PC-3 (cell line): ENCODE measurements around the gene DNM1. TPM values are rescaled to one million over a fixed set of nuclear protein-coding genes. Genes with fewer than 3 reads are reported as not detected.

Experiments used
- ATAC-seq: fragments of 200-7000 bp; cut with Tn5 transposase; 2 replicates; pipeline ENCODE4 v1.9.1; 2020; ENCODE audit warnings: mild to moderate bottlenecking, moderate library complexity
- BruUV-seq: library from RNA; stranded (reverse); fragments of 400-500 nt; replicated peaks from 2 replicates; lab custom pipeline; 2021; lab: Mats Ljungman, UMichigan
- CTCF ChIA-PET: fragments of 300-600 bp; sonication (Branson Sonifier 250); formaldehyde crosslinking; loops from one replicate; lab custom pipeline; 2022; ENCODE audit warnings: antibody characterized with exemption; lab: Charles Lee
- POLR2A ChIA-PET: fragments of 300-600 bp; sonication (Branson Sonifier 250); formaldehyde crosslinking; loops from one replicate; lab custom pipeline; 2022; ENCODE audit warnings: antibody characterized with exemption; ENCODE audit not compliant: unreplicated experiment; lab: Charles Lee
- DNase-seq: peaks from one replicate; pipeline ENCODE4 v3.0.0-alpha.2; 2015
- H2AFZ ChIP-seq: fragments of 300-600 bp; sonication (generic); 2 replicates; pipeline ENCODE4 v1.6.0; 2016; ENCODE audit warnings: antibody characterized with exemption, low read length
- H3F3A ChIP-seq: fragments of 300-600 bp; sonication (generic); one replicate; pipeline ENCODE4 v1.6.0; 2017; ENCODE audit warnings: antibody characterized with exemption, low read length, control low read depth, mild to moderate bottlenecking; ENCODE audit not compliant: unreplicated experiment
- H3K27ac ChIP-seq: fragments of 300-600 bp; sonication (generic); 2 replicates; pipeline ENCODE4 v1.5.1; 2016; ENCODE audit warnings: mild to moderate bottlenecking, low read length
- H3K27me3 ChIP-seq: fragments of 300-600 bp; sonication (generic); 2 replicates; pipeline ENCODE4 v1.6.1; 2016; ENCODE audit warnings: low read length, mixed read lengths
- H3K36me3 ChIP-seq: fragments of 300-600 bp; sonication (generic); 2 replicates; pipeline ENCODE4 v1.6.1; 2016; ENCODE audit warnings: low read depth, mixed run types, low read length, mixed read lengths
- H3K4me1 ChIP-seq: fragments of 300-600 bp; sonication (generic); 2 replicates; pipeline ENCODE4 v1.5.1; 2016; ENCODE audit warnings: low read length; ENCODE audit not compliant: insufficient read depth
- H3K4me2 ChIP-seq: fragments of 300-600 bp; sonication (generic); 2 replicates; pipeline ENCODE4 v1.6.0; 2016; ENCODE audit warnings: low read length
- H3K4me3 ChIP-seq: fragments of 300-600 bp; sonication (generic); 2 replicates; pipeline ENCODE4 v1.5.1; 2016; ENCODE audit warnings: mild to moderate bottlenecking, low read length, mixed read lengths
- H3K79me2 ChIP-seq: fragments of 300-600 bp; sonication (generic); 2 replicates; pipeline ENCODE4 v1.6.1; 2017; ENCODE audit warnings: low read length, mixed read lengths
- H3K9ac ChIP-seq: fragments of 300-600 bp; sonication (generic); 2 replicates; pipeline ENCODE4 v1.6.0; 2016; ENCODE audit warnings: mild to moderate bottlenecking, low read length
- H3K9me2 ChIP-seq: fragments of 300-600 bp; sonication (generic); replicated peaks from 2 replicates; pipeline ENCODE4 v1.6.1; 2016; ENCODE audit warnings: mixed run types, low read length, mixed read lengths
- H3K9me3 ChIP-seq: fragments of 300-600 bp; sonication (generic); 2 replicates; pipeline ENCODE4 v1.6.1; 2016; ENCODE audit warnings: low read length, mixed read lengths
- H4K20me1 ChIP-seq: fragments of 300-600 bp; sonication (generic); 2 replicates; pipeline ENCODE4 v1.6.1; 2016; ENCODE audit warnings: low read length, mixed read lengths
- CTCF ChIP-seq: fragments of 300-600 bp; sonication (generic); conservative IDR thresholded peaks from 2 replicates; pipeline ENCODE4 v1.5.1; 2017; ENCODE audit warnings: antibody characterized with exemption, low read depth, mild to moderate bottlenecking, low read length
- EZH2 ChIP-seq: fragments of 300-600 bp; sonication (generic); IDR thresholded peaks from one replicate; pipeline ENCODE4 v1.6.1; 2017; ENCODE audit warnings: antibody characterized with exemption, mild to moderate bottlenecking, low read length; ENCODE audit not compliant: unreplicated experiment
- EZH2phosphoT487 ChIP-seq: fragments of 300-600 bp; sonication (generic); IDR thresholded peaks from 2 replicates; pipeline ENCODE4 v1.6.1; 2018; ENCODE audit warnings: mild to moderate bottlenecking, antibody characterized with exemption, low read length, borderline replicate concordance
- intact Hi-C: fragments of 100-400 bp; cut with micrococcal nuclease; formaldehyde crosslinking; loops from 2 replicates; pipeline ENCODE4 v1.9.0; 2023
- total RNA-seq: library from RNA; depleted of rRNA; stranded (reverse); fragments of >200 nt; gene quantifications from 2 replicates; pipeline ENCODE4 v1.2.3, GENCODE V29; 2014

The DNM1 gene
- total RNA-seq, 1 experiment from 2014 or later: 24.1 TPM

GRCh38 chr9:128297221-128297773 lies 94.1 kb downstream of the DNM1 start:
- H3K36me3 ChIP-seq: no peaks in the 10 kb centered on the region
- no peaks in the 10 kb centered on the region for H3K9me2 ChIP-seq
- DNase-seq: no peak
- ChIA-PET CTCF (no interaction called here), POLR2A (no interaction called here)
- H3K27ac ChIP-seq: no peak overlapping the region
- no peak for ATAC-seq
- H3K79me2 ChIP-seq: no peaks in the 10 kb centered on the region
- H3K4me2 ChIP-seq: no peak overlapping the region
- H3F3A ChIP-seq: no peaks in the 10 kb centered on the region
- no peak for TF ChIP-seq CTCF
- TF ChIP-seq EZH2: no peak
- TF ChIP-seq EZH2phosphoT487: no peak
- no peak overlapping the region for H2AFZ ChIP-seq
- peaks cover 14% of the 10 kb centered on the region for H3K4me1 ChIP-seq
- H3K9me3 ChIP-seq: no peaks in the 10 kb centered on the region
- no peak overlapping the region for H3K9ac ChIP-seq
- intact Hi-C loops: loop anchor here (5.0 kb wide), 1 partner anchor 65 kb away; no protein-coding TSS in a partner anchor
- no TSS peak for BruUV-seq
- no peaks in the 10 kb centered on the region for H4K20me1 ChIP-seq
- H3K4me3 ChIP-seq: no peak overlapping the region
- no peaks in the 10 kb centered on the region for H3K27me3 ChIP-seq

GRCh38 chr9:128298535-128299482 lies 95.6 kb downstream of the DNM1 start:
- BruUV-seq: no TSS peak
- no peak for TF ChIP-seq CTCF
- no peak for TF ChIP-seq EZH2
- no peak for TF ChIP-seq EZH2phosphoT487
- peaks cover 14% of the 10 kb centered on the region for H3K4me1 ChIP-seq
- H3K27me3 ChIP-seq: no peaks in the 10 kb centered on the region
- H3K27ac ChIP-seq: no peak overlapping the region
- no peaks in the 10 kb centered on the region for H3K9me3 ChIP-seq
- CTCF ChIA-PET: no interaction called here
- no peak overlapping the region for H3K4me2 ChIP-seq
- no peaks in the 10 kb centered on the region for H3F3A ChIP-seq
- no peak for ATAC-seq
- intact Hi-C loops: loop anchor here (5.0 kb wide), 1 partner anchor 63 kb away; no protein-coding TSS in a partner anchor
- peak; percentile 38 for DNase-seq
- H3K79me2 ChIP-seq: no peaks in the 10 kb centered on the region
- H4K20me1 ChIP-seq: no peaks in the 10 kb centered on the region
- no peak overlapping the region for H3K9ac ChIP-seq
- no peaks in the 10 kb centered on the region for H3K9me2 ChIP-seq
- H3K36me3 ChIP-seq: no peaks in the 10 kb centered on the region
- no peak overlapping the region for H2AFZ ChIP-seq
- POLR2A ChIA-PET: no interaction called here
- no peak overlapping the region for H3K4me3 ChIP-seq
